Glutamatergic neuron (in vitro differentiated cells): ENCODE data around the gene TMEM51. TPM values are rescaled to one million over a fixed set of nuclear protein-coding genes. Genes with fewer than 3 reads are reported as not detected.

Source experiments
- DNase-seq: peaks from one replicate; pipeline ENCODE4 v3.0.0; 2022
- H3K27ac Mint-ChIP-seq: one replicate; pipeline ENCODE4 v1.8.0; 2020; ENCODE audit warnings: mild to moderate bottlenecking, mixed read lengths, inconsistent platforms; ENCODE audit not compliant: unreplicated experiment
- H3K27me3 Mint-ChIP-seq: one replicate; pipeline ENCODE4 v1.8.0; 2020; ENCODE audit warnings: mild to moderate bottlenecking, moderate library complexity, mixed read lengths, inconsistent platforms; ENCODE audit not compliant: unreplicated experiment
- H3K36me3 Mint-ChIP-seq: one replicate; pipeline ENCODE4 v1.8.0; 2020; ENCODE audit warnings: mild to moderate bottlenecking, mixed read lengths, inconsistent platforms; ENCODE audit not compliant: unreplicated experiment
- H3K4me1 Mint-ChIP-seq: one replicate; pipeline ENCODE4 v1.8.0; 2020; ENCODE audit warnings: mild to moderate bottlenecking, low read depth, mixed read lengths, inconsistent platforms; ENCODE audit not compliant: unreplicated experiment
- H3K4me3 Mint-ChIP-seq: one replicate; pipeline ENCODE4 v1.8.0; 2020; ENCODE audit warnings: mild to moderate bottlenecking, mixed read lengths, inconsistent platforms; ENCODE audit not compliant: unreplicated experiment
- H3K9me3 Mint-ChIP-seq: one replicate; pipeline ENCODE4 v1.8.0; 2020; ENCODE audit warnings: mild to moderate bottlenecking, moderate library complexity, mixed read lengths, inconsistent platforms; ENCODE audit not compliant: unreplicated experiment
- CTCF ChIP-seq: fragments of 200-600 bp; sonication (generic); IDR thresholded peaks from one replicate; pipeline ENCODE4 v1.5.0; 2021; ENCODE audit not compliant: partially characterized antibody, unreplicated experiment
- total RNA-seq: library from RNA; stranded (reverse); fragmentation: NEBNext Ultra II Directional; extraction: Animal tissue kit (Norgen Biotek cat#: 25700); gene quantifications from one replicate; pipeline ENCODE4 v1.2.1, GENCODE V29; 2021; ENCODE audit not compliant: unreplicated experiment

The TMEM51 gene
- total RNA-seq, 1 donor from 2014 or later = 3.2 TPM

- Mint-ChIP-seq H3K4me1 (peaks cover 5% of the 10 kb centered on the region), H3K36me3 (no peaks in the 10 kb centered on the region), H3K27ac (no peak overlapping the region), H3K9me3 (no peaks in the 10 kb centered on the region), H3K27me3 (peaks cover 7% of the 10 kb centered on the region), H3K4me3 (no peak overlapping the region)
- no peak for TF ChIP-seq CTCF
- no peak for DNase-seq
These were observed 37.8 kb upstream of the TMEM51 start for GRCh38 chr1:15115542-15116330.

GRCh38 chr1:15116966-15117365 lies 36.6 kb upstream of the TMEM51 start:
- no peak for TF ChIP-seq CTCF
- peaks cover 4% of the 10 kb centered on the region for H3K4me1 Mint-ChIP-seq
- peaks cover 6% of the 10 kb centered on the region for H3K27me3 Mint-ChIP-seq
- no peaks in the 10 kb centered on the region for H3K36me3 Mint-ChIP-seq
- H3K4me3 Mint-ChIP-seq = no peak overlapping the region
- no peak overlapping the region for H3K27ac Mint-ChIP-seq
- no peak for DNase-seq
- H3K9me3 Mint-ChIP-seq = no peaks in the 10 kb centered on the region

- no peak for DNase-seq
- Mint-ChIP-seq H3K4me3 (no peak overlapping the region), H3K27me3 (peaks cover 3% of the 10 kb centered on the region), H3K36me3 (no peaks in the 10 kb centered on the region), H3K4me1 (peaks cover 1% of the 10 kb centered on the region), H3K27ac (no peak overlapping the region), H3K9me3 (no peaks in the 10 kb centered on the region)
- no peak for TF ChIP-seq CTCF
These were observed 35.7 kb upstream of the TMEM51 start for GRCh38 chr1:15117671-15118325.

GRCh38 chr1:15118579-15118978 lies 35.0 kb upstream of the TMEM51 start:
- Mint-ChIP-seq H3K27ac (no peak overlapping the region), H3K27me3 (peaks cover 3% of the 10 kb centered on the region), H3K4me3 (no peak overlapping the region), H3K4me1 (no peaks in the 10 kb centered on the region), H3K9me3 (no peaks in the 10 kb centered on the region), H3K36me3 (no peaks in the 10 kb centered on the region)
- no peak for TF ChIP-seq CTCF
- DNase-seq = no peak
